ENCODE results near the gene PSMD9.
"Not testable (repeated sequence)": the region's sequence is repeated elsewhere in the genome, so short reads cannot be mapped to it uniquely, and the experiment has no call there.

The PSMD9 gene

DNA sequence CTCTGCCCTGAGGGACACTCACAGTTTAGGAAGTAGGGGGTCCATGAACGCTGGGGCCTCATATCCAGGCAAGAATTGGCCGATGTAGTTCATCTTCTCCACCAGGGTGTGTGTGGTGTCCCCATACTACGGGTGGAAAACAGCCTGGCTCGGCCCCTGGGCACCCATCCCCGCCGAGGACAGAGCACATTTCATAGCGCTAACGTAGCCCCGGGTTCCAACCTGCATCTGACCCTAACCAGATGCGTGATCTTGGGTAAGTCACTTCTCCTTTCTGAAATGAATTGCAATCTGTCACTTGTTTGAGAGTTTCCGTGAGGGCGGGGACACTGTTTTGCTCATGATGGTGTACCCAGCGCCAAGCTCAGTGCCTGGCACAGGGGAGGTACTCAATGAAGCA is 38.9 kb upstream of the PSMD9 start:
- Histone ChIP-seq H3K9me3 (ENCODE audit: insufficient read depth, low read length) (no peaks in the 10 kb centered on the region), H3K9ac (ENCODE audit: insufficient read length, low read depth) (no peak overlapping the region), H3K27me3 (ENCODE audit: insufficient read depth, insufficient read length) (no peaks in the 10 kb centered on the region), H3K4me1 (ENCODE audit: insufficient read depth, insufficient read length) (no peaks in the 10 kb centered on the region), H3K36me3 (ENCODE audit: insufficient read depth, insufficient read length, low read length) (no peaks in the 10 kb centered on the region), H3K4me3 (ENCODE audit: insufficient read length, low read depth) (no peak overlapping the region)
- TF ChIP-seq ZNF274 (IDR thresholded peaks at IDR 0.05; ENCODE audit: low read depth, low read length) (no peak), SUZ12 (IDR thresholded peaks at IDR 0.05; ENCODE audit: extremely low read depth, insufficient read depth, insufficient read length) (no peak), YY1 (IDR thresholded peaks at IDR 0.05; ENCODE audit: insufficient read depth, insufficient read length) (no peak)
- DNase-seq (ENCODE audit: low read depth, low spot score) = no peak

DNA sequence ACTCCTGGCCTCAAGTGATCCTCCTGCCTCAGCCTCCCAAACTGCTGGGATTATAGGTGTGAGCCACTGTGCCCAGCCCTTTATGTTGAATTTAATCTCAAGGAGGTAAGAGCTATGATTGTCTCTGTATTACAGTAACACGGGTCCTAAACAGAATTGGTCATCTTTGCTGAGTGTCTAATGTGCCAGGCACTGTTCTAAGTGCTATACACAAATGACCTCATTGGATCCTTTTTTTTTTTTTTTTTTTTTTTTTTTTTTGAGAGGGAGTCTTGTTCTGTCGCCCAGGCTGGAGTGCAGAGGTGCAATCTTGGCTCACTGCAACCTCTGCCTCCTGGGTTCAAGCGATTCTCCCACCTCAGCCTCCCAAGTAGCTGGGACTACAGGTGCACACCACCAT is 36.2 kb upstream of the PSMD9 start:
- DNase-seq (ENCODE audit: low read depth, low spot score); H3K36me3 ChIP-seq (ENCODE audit: insufficient read depth, insufficient read length, low read length); H3K27me3 ChIP-seq (ENCODE audit: insufficient read depth, insufficient read length); H3K4me1 ChIP-seq (ENCODE audit: insufficient read depth, insufficient read length); H3K9ac ChIP-seq (ENCODE audit: insufficient read length, low read depth); H3K9me3 ChIP-seq (ENCODE audit: insufficient read depth, low read length); H3K4me3 ChIP-seq (ENCODE audit: insufficient read length, low read depth): not testable (repeated sequence)

DNA sequence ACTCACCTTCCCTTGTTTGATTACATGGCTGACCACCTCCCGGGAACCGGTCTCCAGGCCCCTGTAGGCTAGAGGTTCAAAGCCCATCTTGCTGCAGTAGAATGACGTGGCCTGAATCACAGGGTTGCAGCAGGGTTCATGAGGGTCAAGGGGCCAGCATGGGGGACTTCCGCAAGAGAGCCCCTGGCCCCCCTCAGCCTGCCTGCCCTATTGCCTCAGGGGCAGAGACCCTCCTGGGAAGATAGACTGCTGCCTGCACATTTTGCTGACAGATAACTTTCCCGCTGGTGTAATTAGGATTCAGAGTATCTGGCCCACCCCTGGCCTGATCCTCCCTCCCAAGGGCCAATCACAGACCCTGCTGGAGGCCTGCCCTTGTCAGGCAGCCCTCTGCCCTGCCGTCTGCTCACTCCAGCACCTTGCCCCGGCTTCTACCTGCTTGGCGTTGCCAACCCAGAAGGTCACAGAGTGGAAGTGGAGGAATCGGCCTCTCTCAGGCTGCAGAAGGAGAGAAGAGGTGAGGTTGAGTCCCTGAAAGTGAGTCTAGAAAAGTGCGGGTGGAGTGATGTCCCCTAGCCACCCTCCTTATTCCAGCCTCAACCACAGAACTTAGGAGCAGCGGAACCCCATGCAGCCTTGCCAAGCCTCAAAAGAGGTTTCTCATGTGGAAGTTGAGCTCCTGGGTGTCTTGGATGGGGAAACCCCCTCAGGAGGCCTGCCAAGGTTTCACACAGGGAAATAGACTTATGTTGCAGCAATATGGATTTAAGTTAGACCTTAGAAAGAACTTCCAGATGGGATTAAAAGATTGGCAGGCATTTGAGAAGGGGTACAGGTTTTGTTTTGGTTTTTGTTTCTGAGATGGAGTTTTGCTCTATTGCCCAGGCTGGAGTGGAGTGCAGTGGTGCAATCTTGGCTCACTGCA is 31.0 kb upstream of the PSMD9 start:
- Histone ChIP-seq H3K27me3 (ENCODE audit: insufficient read depth, insufficient read length) (no peaks in the 10 kb centered on the region), H3K9ac (ENCODE audit: insufficient read length, low read depth) (peak overlapping the region; percentile 6), H3K4me3 (ENCODE audit: insufficient read length, low read depth) (no peak overlapping the region), H3K36me3 (ENCODE audit: insufficient read depth, insufficient read length, low read length) (no peaks in the 10 kb centered on the region), H3K9me3 (ENCODE audit: insufficient read depth, low read length) (no peaks in the 10 kb centered on the region), H3K4me1 (ENCODE audit: insufficient read depth, insufficient read length) (peaks cover 29% of the 10 kb centered on the region)
- TF ChIP-seq YY1 (IDR thresholded peaks at IDR 0.05; ENCODE audit: insufficient read depth, insufficient read length) (no peak), ZNF274 (IDR thresholded peaks at IDR 0.05; ENCODE audit: low read depth, low read length) (no peak), SUZ12 (IDR thresholded peaks at IDR 0.05; ENCODE audit: extremely low read depth, insufficient read depth, insufficient read length) (no peak)
- DNase-seq (ENCODE audit: low read depth, low spot score) = no peak

DNA sequence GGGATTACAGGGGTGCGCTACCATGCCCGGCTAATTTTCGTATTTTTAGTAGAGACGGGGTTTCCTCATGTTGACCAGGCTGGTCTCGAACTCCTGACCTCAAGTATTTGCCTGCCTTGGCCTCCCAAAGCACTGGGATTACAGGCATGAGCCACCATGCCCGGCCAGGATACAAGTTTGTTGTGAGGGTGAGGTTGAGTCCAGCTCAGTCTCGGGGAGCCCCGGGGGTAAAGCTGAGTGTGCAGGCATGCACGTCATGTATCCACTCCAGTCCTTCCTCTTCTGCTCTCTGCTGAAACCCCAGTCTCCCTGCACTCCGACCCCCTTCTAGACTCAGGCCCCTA is 30.3 kb upstream of the PSMD9 start:
- Histone ChIP-seq H3K9ac (ENCODE audit: insufficient read length, low read depth) (peak overlapping the region; percentile 76), H3K9me3 (ENCODE audit: insufficient read depth, low read length) (no peaks in the 10 kb centered on the region), H3K4me3 (ENCODE audit: insufficient read length, low read depth) (peak overlapping the region; percentile 12), H3K4me1 (ENCODE audit: insufficient read depth, insufficient read length) (peaks cover 33% of the 10 kb centered on the region), H3K27me3 (ENCODE audit: insufficient read depth, insufficient read length) (no peaks in the 10 kb centered on the region), H3K36me3 (ENCODE audit: insufficient read depth, insufficient read length, low read length) (no peaks in the 10 kb centered on the region)
- TF ChIP-seq SUZ12 (IDR thresholded peaks at IDR 0.05; ENCODE audit: extremely low read depth, insufficient read depth, insufficient read length) (no peak), ZNF274 (IDR thresholded peaks at IDR 0.05; ENCODE audit: low read depth, low read length) (no peak), YY1 (IDR thresholded peaks at IDR 0.05; ENCODE audit: insufficient read depth, insufficient read length) (no peak)
- DNase-seq (ENCODE audit: low read depth, low spot score) = no peak

DNA sequence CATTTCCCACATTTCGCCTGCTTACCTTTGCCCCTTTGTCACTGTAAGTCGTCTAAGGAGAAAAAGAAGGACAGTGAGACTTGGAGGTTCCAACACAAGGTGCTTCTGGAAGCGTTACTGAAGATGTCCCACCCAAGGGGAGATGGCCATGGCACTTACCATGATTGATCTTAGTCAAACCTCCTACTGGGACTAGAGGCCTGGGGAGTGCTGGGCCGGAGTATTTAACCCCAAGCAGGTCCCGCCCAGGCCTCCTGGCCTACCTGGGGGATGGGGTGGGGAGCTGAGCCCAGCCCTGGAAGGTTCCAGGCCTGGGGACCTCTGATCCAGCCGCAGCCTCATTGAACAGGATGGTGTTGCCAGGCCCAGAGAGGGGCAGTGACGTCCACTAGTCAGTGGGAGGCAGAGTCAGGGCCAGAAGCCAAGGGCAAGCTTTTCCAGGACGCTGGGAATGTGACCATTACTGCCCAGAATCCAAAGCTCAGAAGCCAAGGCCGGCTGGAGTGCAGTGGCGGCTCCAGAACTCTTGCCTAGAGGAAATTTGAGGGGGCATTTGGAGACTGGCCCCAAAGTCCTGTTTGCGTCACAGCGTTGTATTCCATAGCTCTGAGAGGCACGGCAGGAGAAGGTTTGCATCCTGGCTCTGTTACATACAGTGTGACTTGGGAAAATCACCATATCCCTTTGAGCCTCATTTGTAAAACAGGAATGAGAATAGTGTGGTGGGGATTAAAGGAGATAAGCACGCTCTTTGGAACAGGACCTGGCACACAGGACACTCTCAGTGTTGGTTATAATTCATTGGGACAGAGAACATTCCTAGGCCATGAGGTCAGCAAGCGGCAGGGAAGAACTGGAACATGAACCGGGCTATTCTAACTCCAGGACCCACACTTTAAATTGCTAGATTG is 29.7 kb upstream of the PSMD9 start, which contains the start of gene HPD:
Gene HPD, minus strand, starts transcription at position 198 of the 911 bp plus-strand sequence. Its CDS starts 36 bp downstream, at position 162.
- Histone ChIP-seq H3K27me3 (ENCODE audit: insufficient read depth, insufficient read length) (no peaks in the 10 kb centered on the region), H3K36me3 (ENCODE audit: insufficient read depth, insufficient read length, low read length) (no peaks in the 10 kb centered on the region), H3K4me3 (ENCODE audit: insufficient read length, low read depth) (peak within 1 kb of the TSS; percentile 12), H3K4me1 (ENCODE audit: insufficient read depth, insufficient read length) (peaks cover 33% of the 10 kb centered on the region), H3K9ac (ENCODE audit: insufficient read length, low read depth) (peak within 1 kb of the TSS; percentile 76), H3K9me3 (ENCODE audit: insufficient read depth, low read length) (no peaks in the 10 kb centered on the region)
- TF ChIP-seq YY1 (IDR thresholded peaks at IDR 0.05; ENCODE audit: insufficient read depth, insufficient read length) (no peak), ZNF274 (IDR thresholded peaks at IDR 0.05; ENCODE audit: low read depth, low read length) (no peak), SUZ12 (IDR thresholded peaks at IDR 0.05; ENCODE audit: extremely low read depth, insufficient read depth, insufficient read length) (no peak)
- DNase-seq (ENCODE audit: low read depth, low spot score) = peak; percentile 75

DNA sequence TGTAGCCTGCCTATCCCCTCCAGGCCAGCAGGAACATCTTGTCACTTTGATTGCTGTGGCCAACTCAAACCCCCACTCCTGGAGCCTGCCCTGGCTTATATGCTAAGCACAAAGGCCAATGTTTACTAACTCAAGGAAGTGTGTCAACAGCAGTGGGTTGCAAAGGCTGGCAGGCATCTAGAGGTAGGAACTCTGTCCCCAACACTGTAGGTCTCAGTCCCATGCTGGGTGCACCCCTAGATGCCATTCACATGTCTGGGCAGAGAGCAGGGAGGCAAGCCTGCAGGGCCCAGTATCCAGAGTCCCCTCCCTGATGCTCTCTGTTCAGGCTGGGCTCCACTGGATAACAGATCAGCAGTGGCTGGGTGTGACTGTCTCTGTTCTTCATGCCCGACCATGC is 28.3 kb upstream of the PSMD9 start:
- Histone ChIP-seq H3K4me3 (ENCODE audit: insufficient read length, low read depth) (no peak overlapping the region), H3K36me3 (ENCODE audit: insufficient read depth, insufficient read length, low read length) (no peaks in the 10 kb centered on the region), H3K27me3 (ENCODE audit: insufficient read depth, insufficient read length) (no peaks in the 10 kb centered on the region), H3K4me1 (ENCODE audit: insufficient read depth, insufficient read length) (peaks cover 33% of the 10 kb centered on the region), H3K9ac (ENCODE audit: insufficient read length, low read depth) (peak overlapping the region; percentile 27), H3K9me3 (ENCODE audit: insufficient read depth, low read length) (no peaks in the 10 kb centered on the region)
- DNase-seq (ENCODE audit: low read depth, low spot score) = no peak
- TF ChIP-seq YY1 (IDR thresholded peaks at IDR 0.05; ENCODE audit: insufficient read depth, insufficient read length) (no peak), SUZ12 (IDR thresholded peaks at IDR 0.05; ENCODE audit: extremely low read depth, insufficient read depth, insufficient read length) (no peak), ZNF274 (IDR thresholded peaks at IDR 0.05; ENCODE audit: low read depth, low read length) (no peak)

DNA sequence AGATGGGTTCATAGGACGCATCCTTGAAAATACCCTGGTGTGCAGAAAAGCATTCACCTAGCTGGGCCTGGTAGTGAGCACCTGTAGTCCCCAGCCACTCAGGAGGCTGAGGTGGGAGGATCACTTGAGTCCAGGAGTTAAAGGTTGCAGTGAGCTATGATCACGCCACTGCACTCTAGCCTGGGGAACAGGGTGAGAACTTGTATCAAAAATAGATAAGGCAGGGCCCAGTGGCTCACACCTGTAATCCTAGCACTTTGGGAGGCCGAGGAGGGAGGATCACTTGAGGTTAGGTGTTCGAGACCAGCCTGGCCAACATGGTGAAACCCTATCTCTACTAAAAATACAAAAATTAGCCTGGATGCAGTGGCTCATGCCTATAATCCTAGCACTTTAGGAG is 27.9 kb upstream of the PSMD9 start:
- not testable (repeated sequence) for H3K9ac ChIP-seq (ENCODE audit: insufficient read length, low read depth); H3K36me3 ChIP-seq (ENCODE audit: insufficient read depth, insufficient read length, low read length); H3K9me3 ChIP-seq (ENCODE audit: insufficient read depth, low read length); DNase-seq (ENCODE audit: low read depth, low spot score); H3K27me3 ChIP-seq (ENCODE audit: insufficient read depth, insufficient read length); H3K4me3 ChIP-seq (ENCODE audit: insufficient read length, low read depth)
- peaks cover 33% of the 10 kb centered on the region for H3K4me1 ChIP-seq (ENCODE audit: insufficient read depth, insufficient read length)

Measured in NT2/D1 (cell line).